Small intestine (tissue), 7 donors: ENCODE data around the gene MINDY1. TPM values are rescaled to one million over a fixed set of nuclear protein-coding genes. Genes with fewer than 3 reads are reported as not detected.
A peak's percentile ranks its signal among the peaks of the same experiment; 100 is the strongest.

Experiments used
- DNase-seq, 2 donors: peaks; one replicate each; pipeline versions ENCODE4 v3.0.0 to v3.0.0-alpha.2; 2013
- FAIRE-seq: peaks from 2 replicates; lab custom pipeline; 2012; peaks lifted over from hg19 to GRCh38; lab: Jason Lieb, UNC
- H3K27ac ChIP-seq, 3 donors: one replicate each; pipeline ENCODE4 v1.5.1; 2013; ENCODE audit warnings: low read length in 2 of 3, mild to moderate bottlenecking in 2 of 3, control low read depth in 1 of 3, inconsistent platforms in 1 of 3, low read depth in 1 of 3, moderate library complexity in 1 of 3
- H3K27me3 ChIP-seq, 3 donors: one replicate each; pipeline ENCODE4 v1.6.1; 2013; ENCODE audit warnings: low read length in 3 of 3, inconsistent platforms in 1 of 3; ENCODE audit not compliant: control insufficient read depth in 3 of 3, insufficient read depth in 3 of 3
- H3K36me3 ChIP-seq, 3 donors: one replicate each; pipeline ENCODE4 v1.6.1; 2013; ENCODE audit warnings: low read length in 3 of 3, inconsistent platforms in 1 of 3, low read depth in 1 of 3, mild to moderate bottlenecking in 1 of 3, moderate library complexity in 1 of 3; ENCODE audit not compliant: control insufficient read depth in 3 of 3, insufficient read depth in 2 of 3
- H3K4me1 ChIP-seq, 3 donors: one replicate each; pipeline ENCODE4 v1.6.1; 2013; ENCODE audit warnings: low read length in 2 of 3, inconsistent platforms in 1 of 3, low read depth in 1 of 3, mild to moderate bottlenecking in 1 of 3, moderate library complexity in 1 of 3; ENCODE audit not compliant: control insufficient read depth in 3 of 3, insufficient read depth in 2 of 3
- H3K4me3 ChIP-seq, 3 donors: one replicate each; pipeline ENCODE4 v1.5.1; 2013; ENCODE audit warnings: low read length in 3 of 3, control low read depth in 1 of 3, inconsistent platforms in 1 of 3, low read depth in 1 of 3, mild to moderate bottlenecking in 1 of 3, moderate library complexity in 1 of 3
- H3K9me3 ChIP-seq, 2 donors: one replicate each; pipeline ENCODE4 v1.6.1; 2013; ENCODE audit warnings: low read depth in 1 of 2, low read length in 1 of 2; ENCODE audit not compliant: control insufficient read depth in 2 of 2, insufficient read depth in 1 of 2
- WGBS, 3 donors: extraction: QIAGEN DNeasy Blood & Tissue Kit; methylation state at CpG; one replicate each; pipeline ENCODE4 v1.1.7; 2013; 5-methylcytosine and 5-hydroxymethylcytosine counted together
- polyA plus RNA-seq, 4 donors: library from polyadenylated mRNA; stranded (reverse) in 3 of 4; unstranded in 1 of 4; fragments of 200-250 nt in 3 of 4; fragments of 120-200 nt in 1 of 4; gene quantifications; one replicate each; pipeline versions ENCODE4 v1.2.1 to v1.2.3, GENCODE V29; 2013
- donor health status: healthy with polysubstance abuse.
- donor health status: control.
- donor health status: control.
- donor health status: Bipolar disorder and iron deficiency.
- donor health status: healthy.

The MINDY1 gene
- polyA plus RNA-seq, 4 donors = 9.5 to 24.0 (median 16.8) TPM

- H3K9me3 ChIP-seq = no peaks in the 10 kb centered on the region
- H3K36me3 ChIP-seq = peaks cover 0 to 13% (median 0%) of the 10 kb centered on the region in 3 donors
- H3K27me3 ChIP-seq = no peaks in the 10 kb centered on the region
- WGBS, 3 donors = 85 to 91% (median 86%) methylated on average over 9 of the region's 9 CpGs
- DNase-seq = no peak
- no peak overlapping the region for H3K4me3 ChIP-seq
- H3K27ac ChIP-seq = peak overlapping the region; percentile 9 to 93 (median 63)
- peaks cover 0 to 61% (median 7%) of the 10 kb centered on the region in 3 donors for H3K4me1 ChIP-seq
- no peak for FAIRE-seq
Measured at GRCh38 chr1:150976401-150976821, 30.3 kb downstream of the MINDY1 start.

GRCh38 chr1:150974580-150975478 lies 31.9 kb downstream of the MINDY1 start, which contains the start of gene CERS2:
TSS of gene CERS2 (minus strand) at chr1:150974835. CDS start at chr1:150969090, 5,745 bp downstream.
- H3K4me1 ChIP-seq = peaks cover 0 to 68% (median 7%) of the 10 kb centered on the region in 3 donors
- peaks cover 0 to 23% (median 0%) of the 10 kb centered on the region in 3 donors for H3K36me3 ChIP-seq
- H3K4me3 ChIP-seq = peak within 1 kb of the TSS; percentile 88 to 99 (median 97)
- H3K9me3 ChIP-seq = no peaks in the 10 kb centered on the region
- peak; percentile 82 to 96 for DNase-seq
- no peaks in the 10 kb centered on the region for H3K27me3 ChIP-seq
- no peak for FAIRE-seq
- H3K27ac ChIP-seq = peak within 1 kb of the TSS; percentile 89 to 93 (median 92)
- WGBS, 3 donors = 7 to 21% (median 18%) methylated on average over 50 to 106 of the region's 106 CpGs

GRCh38 chr1:150973836-150974579 lies 32.7 kb downstream of the MINDY1 start:
- H3K4me3 ChIP-seq = peak overlapping the region; percentile 88 to 99 (median 97)
- 0 to 1% (median 1%) methylated on average over 33 to 67 of the region's 67 CpGs for whole genome bisulfite sequencing, 3 donors
- no peaks in the 10 kb centered on the region for H3K27me3 ChIP-seq
- no peaks in the 10 kb centered on the region for H3K9me3 ChIP-seq
- peaks cover 0 to 66% (median 4%) of the 10 kb centered on the region in 3 donors for H3K4me1 ChIP-seq
- H3K27ac ChIP-seq = peak overlapping the region; percentile 89 to 92 (median 90)
- DNase-seq = peak; percentile 51 to 69
- H3K36me3 ChIP-seq = peaks cover 0 to 30% (median 0%) of the 10 kb centered on the region in 3 donors
- FAIRE-seq = no peak

DNA sequence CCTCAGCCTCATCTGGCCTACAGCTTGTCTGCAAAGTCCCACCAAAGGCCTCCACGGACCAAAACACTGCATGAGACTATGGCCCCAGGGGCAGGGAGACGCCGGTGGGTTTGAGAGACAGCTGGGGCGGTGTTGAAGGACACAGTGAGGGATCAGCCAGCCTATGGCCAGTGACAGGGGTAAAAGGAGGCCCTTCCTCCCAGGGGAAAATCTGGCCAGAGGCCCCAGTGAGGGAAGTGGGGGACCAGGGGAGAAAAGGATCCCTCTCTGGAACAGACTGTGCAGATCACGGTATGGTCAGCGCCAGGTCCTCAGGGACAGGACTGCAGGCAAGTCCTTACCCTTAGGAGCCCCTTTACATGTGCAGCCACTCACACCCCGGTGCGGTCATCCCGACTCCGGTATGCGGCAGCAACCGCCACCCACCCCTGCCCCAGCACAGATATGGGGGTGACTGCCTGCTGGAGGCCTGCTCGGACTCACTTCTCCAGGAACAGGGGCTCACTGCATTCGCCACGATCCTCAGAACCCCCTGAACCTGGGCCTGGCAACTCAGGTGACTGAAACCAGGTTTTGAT lies 33.4 kb downstream of the MINDY1 start:
- peak overlapping the region; percentile 89 to 92 (median 90) for H3K27ac ChIP-seq
- H3K4me3 ChIP-seq = peak overlapping the region; percentile 88 to 99 (median 97)
- DNase-seq (no peak), FAIRE-seq (no peak)
- H3K9me3 ChIP-seq = no peaks in the 10 kb centered on the region
- peaks cover 3 to 37% (median 6%) of the 10 kb centered on the region in 3 donors for H3K36me3 ChIP-seq
- H3K27me3 ChIP-seq = no peaks in the 10 kb centered on the region
- WGBS, 3 donors = 8 to 18% (median 16%) methylated on average over 14 to 15 of the region's 15 CpGs
- peaks cover 0 to 63% (median 4%) of the 10 kb centered on the region in 3 donors for H3K4me1 ChIP-seq

- Histone ChIP-seq H3K27ac (peak overlapping the region; percentile 89 to 92 (median 90)), H3K9me3 (no peaks in the 10 kb centered on the region), H3K36me3 (peaks cover 8 to 46% (median 14%) of the 10 kb centered on the region in 3 donors), H3K4me3 (peak overlapping the region in 2 of 3 donors; percentile 97 to 99), H3K27me3 (no peaks in the 10 kb centered on the region), H3K4me1 (peaks cover 0 to 59% (median 4%) of the 10 kb centered on the region in 3 donors)
- 44 to 56% (median 51%) methylated on average over 4 of the region's 4 CpGs for WGBS, 3 donors
- FAIRE-seq (no peak), DNase-seq (peak in 1 of 2 donors; percentile 37)
Measured at GRCh38 chr1:150972417-150972940, 34.2 kb downstream of the MINDY1 start.

GRCh38 chr1:150971583-150972416 lies 34.9 kb downstream of the MINDY1 start:
- DNase-seq (peak; percentile 20 to 64), FAIRE-seq (no peak)
- Histone ChIP-seq H3K36me3 (peaks cover 8 to 52% (median 17%) of the 10 kb centered on the region in 3 donors), H3K4me1 (peaks cover 0 to 52% (median 4%) of the 10 kb centered on the region in 3 donors), H3K27ac (peak overlapping the region; percentile 89 to 92 (median 90)), H3K4me3 (peak overlapping the region in 2 of 3 donors; percentile 97 to 99), H3K9me3 (no peaks in the 10 kb centered on the region), H3K27me3 (no peaks in the 10 kb centered on the region)
- 73 to 81% (median 76%) methylated on average over 6 of the region's 6 CpGs for WGBS, 3 donors

GRCh38 chr1:150970808-150971582 lies 35.7 kb downstream of the MINDY1 start:
- DNase-seq (peak; percentile 90 to 91), FAIRE-seq (no peak)
- H3K4me3 ChIP-seq = peak overlapping the region in 2 of 3 donors; percentile 33 to 97
- no peaks in the 10 kb centered on the region for H3K27me3 ChIP-seq
- peak overlapping the region; percentile 14 to 90 (median 48) for H3K27ac ChIP-seq
- no peaks in the 10 kb centered on the region for H3K9me3 ChIP-seq
- peaks cover 8 to 61% (median 25%) of the 10 kb centered on the region in 3 donors for H3K36me3 ChIP-seq
- WGBS, 3 donors = 46 to 54% (median 53%) methylated on average over 11 of the region's 11 CpGs
- peaks cover 0 to 44% (median 2%) of the 10 kb centered on the region in 3 donors for H3K4me1 ChIP-seq
